ENCODE data around the gene ADCY9.
"Not testable (repeated sequence)": the region's sequence is repeated elsewhere in the genome, so short reads cannot be mapped to it uniquely, and the experiment has no call there.

Gene ADCY9

DNA sequence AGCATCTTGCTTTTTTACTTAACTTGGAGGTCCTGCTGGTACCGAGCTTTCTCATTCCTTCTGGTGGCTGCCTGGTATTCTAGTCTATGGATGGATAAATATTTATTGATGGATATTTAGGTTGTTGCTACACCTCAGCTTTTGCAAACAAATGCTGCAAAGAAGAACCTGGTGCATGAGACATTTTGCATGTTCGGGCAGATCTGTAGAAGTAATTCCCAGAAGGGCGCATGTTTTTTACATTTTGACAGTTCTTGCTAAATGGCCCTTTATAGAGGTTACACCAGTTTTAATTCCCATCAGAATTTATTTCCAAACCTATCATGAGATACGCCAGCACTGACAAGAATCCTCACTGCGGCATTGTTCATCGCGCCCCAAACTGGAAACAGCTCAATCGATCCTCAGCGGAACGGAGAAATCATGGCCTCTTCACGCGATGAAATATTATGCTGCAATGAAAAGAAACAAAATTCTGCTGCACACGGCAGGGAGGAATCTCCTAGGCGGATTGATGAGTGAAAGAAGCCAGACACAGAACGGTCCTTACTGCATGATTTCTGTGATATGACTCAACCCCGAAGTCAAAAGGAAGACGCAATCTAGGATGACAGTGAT, 167.8 kb downstream of the ADCY9 start:
- no peak for DNase-seq

- DNase-seq = no peak
Observed at GRCh38 chr16:3946604-3947180, 169.6 kb downstream of the ADCY9 start.

DNA sequence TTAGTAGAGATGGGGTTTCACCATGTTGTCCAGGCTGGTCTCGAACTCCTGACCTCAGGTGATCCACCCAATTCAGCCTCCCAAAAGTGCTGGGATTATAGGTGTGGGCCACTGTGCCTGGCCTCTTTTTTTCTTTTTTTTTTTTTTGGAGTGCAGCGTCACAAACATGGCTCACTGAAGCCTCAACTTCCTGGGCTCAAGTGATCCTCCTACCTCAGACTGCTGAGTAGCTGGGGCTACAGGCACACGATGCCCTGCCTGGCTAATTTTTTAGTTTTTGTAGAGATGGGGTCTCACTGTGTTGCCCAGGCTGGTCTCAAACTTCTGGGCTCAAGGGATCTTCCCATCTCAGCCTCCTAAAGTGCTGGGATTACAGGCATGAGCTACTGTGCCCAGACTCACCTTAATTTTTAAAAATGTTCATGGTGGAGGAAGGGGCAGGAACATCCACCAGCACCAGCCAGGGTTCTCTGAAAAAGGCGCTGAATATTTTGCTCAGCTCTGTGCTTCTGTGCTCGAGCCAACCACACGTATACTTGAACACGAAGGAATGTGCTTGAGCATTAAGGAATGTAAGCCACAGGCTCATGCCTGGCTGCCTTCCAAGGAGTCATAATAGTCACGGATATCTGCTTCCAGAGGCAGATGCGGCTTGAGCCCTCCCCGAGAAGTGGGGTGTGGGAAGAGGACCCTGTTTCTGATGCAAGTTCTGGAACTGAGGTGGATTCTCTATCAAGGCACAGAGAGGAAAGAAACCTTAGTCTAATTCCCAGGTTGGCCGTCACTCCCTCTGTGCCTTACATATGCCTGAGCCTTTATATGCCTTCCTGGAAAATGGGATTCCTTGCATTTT, 170.3 kb downstream of the ADCY9 start:
- peak in 2 of 3 experiments; percentile 16 to 31 for DNase-seq

GRCh38 chr16:3944457-3944856, 171.8 kb downstream of the ADCY9 start:
- DNase-seq = not testable (repeated sequence)

DNA sequence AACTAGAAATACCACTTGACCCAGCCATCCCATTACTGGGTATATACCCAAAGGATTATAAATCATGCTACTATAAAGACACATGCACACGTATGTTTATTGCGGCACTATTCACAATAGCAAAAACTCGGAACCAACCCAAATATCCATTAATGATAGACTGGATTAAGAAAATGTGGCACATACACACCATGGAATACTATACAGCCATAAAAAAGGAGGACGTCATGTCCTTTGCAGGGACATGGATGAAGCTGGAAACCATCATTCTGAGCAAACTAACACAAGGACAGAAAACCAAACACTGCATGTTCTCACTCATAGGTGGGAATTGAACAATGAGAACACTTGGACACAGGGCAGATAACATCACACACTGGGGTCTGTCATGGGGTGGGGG, 174.1 kb downstream of the ADCY9 start:
- DNase-seq = not testable (repeated sequence)

GRCh38 chr16:3938843-3939624, 177.2 kb downstream of the ADCY9 start:
- DNase-seq = peak in 2 of 3 experiments; percentile 13 to 22

DNA sequence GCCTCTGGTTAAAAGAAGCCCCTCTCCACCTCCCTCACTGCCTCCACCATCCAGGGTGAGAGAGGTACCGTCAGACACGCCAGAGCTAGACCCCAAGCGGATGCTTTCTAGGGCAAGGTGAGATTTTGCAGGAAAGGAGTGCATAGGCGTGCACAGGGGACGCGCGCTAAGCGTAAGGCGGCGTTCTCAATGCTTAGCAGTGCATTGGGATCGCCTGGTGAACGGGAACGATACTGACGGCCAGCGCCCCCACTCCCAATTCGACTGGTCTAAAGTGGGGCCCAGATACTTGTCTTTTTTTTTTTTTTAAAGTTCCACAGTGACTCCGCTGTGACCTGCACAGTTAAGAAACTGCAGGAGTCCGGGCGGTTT, 177.8 kb downstream of the ADCY9 start:
- DNase-seq = no peak

DNA sequence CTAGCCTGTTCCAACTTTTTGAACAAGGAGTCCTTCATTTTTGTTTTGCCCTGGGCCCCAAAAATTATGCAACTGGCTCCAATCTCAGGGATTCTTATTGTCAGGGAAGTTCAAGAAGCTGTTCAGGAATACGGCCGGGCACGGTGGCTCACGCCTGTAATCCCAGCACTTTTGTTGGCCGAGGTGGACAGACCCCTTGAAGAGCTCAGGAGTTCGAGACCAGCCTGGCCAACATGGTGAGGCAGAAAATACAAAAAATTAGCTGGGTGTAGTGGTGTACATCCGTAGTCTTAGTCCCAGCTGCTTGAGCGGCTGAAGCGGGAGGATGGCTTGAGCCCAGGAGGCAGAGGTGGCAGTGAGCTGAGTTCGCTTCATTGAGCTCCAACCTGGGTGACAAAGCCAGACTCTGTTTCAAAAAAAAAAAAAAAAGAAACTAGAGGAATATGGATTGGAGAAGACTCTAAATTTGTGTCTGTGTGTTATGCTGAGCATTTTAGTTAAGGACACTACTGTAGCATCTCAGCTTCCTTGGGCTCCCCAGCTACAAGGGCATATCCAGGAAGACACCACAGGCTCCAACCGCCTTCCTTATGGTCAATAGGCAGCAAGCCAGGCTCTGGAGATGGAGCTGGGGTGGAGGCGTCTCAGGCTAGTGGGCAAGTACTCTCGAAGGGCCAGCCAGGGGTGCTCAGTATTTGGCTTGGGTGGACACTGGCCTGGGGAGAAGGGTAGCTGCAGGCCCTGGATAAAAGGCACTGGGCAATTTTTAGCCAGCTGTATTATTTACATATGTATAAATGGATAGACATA, 179.0 kb downstream of the ADCY9 start:
- no peak for DNase-seq

GRCh38 chr16:3935921-3936320, 180.3 kb downstream of the ADCY9 start:
- DNase-seq = no peak

GRCh38 chr16:3934491-3935181, 181.6 kb downstream of the ADCY9 start:
- peak in 1 of 3 experiments; percentile 8 for DNase-seq

- DNase-seq = not testable (repeated sequence)
Observed at GRCh38 chr16:3927147-3927546, 189.1 kb downstream of the ADCY9 start.

- no peak for DNase-seq
Observed at GRCh38 chr16:3924763-3925162, 191.5 kb downstream of the ADCY9 start.

DNA sequence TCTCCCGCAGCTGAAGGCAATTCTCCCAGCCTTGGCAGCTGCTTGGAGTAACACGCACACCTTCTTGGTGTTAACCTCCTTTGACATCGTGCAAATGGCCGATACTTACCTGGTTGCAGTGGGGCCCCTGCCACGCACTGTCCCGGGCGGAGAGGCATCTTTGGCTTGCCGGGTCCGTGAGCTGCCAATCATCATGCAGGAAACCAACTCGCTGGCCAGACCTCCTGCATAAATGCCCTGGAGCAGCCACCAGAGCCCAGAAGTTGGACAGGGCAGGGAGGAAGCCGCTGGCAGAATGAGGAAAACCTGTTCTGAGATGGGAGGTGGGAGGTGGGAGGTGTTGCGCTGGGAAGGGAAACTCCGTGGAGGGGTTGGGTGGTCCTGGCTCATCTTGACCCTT, 194.0 kb downstream of the ADCY9 start:
- no peak for DNase-seq

DNA sequence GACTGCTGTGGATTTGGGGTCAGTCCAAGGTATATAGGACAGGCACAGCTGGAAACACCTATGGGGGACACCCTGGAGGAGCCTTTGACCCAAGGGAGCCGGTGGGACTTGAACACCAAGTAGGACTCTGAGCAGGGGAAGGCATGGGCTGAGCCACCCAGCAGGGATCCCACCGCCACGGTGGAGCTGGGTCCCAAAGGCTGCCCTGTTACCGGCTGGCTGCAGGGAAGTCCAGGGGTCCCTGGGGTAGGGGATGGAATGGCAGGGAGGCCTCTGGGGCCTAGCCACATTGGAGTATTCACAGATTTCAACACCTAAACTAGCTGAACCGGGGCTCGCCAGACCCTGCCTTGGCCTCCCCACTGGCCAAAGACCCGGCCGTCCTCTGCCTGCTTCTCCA, 196.0 kb downstream of the ADCY9 start:
- DNase-seq = no peak

DNA sequence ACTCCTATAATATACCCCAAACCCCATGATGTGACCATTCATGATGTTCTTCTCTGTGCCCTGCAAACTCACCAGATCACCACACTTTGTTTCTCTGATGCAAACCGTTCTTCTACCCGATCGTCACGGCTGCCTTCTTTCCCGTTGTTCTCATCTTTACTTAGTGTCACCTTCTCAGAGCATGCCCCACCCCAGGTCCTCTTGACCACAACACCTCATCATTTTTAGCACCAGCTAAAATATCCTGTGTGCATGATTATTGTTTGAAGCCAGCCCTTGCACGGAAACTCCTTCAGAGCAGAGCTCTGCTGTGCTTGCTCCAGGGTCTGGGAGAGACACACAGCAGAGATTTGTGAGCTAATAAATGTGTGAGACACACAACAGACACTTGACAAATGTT, 196.8 kb downstream of the ADCY9 start:
- no peak for DNase-seq

DNA sequence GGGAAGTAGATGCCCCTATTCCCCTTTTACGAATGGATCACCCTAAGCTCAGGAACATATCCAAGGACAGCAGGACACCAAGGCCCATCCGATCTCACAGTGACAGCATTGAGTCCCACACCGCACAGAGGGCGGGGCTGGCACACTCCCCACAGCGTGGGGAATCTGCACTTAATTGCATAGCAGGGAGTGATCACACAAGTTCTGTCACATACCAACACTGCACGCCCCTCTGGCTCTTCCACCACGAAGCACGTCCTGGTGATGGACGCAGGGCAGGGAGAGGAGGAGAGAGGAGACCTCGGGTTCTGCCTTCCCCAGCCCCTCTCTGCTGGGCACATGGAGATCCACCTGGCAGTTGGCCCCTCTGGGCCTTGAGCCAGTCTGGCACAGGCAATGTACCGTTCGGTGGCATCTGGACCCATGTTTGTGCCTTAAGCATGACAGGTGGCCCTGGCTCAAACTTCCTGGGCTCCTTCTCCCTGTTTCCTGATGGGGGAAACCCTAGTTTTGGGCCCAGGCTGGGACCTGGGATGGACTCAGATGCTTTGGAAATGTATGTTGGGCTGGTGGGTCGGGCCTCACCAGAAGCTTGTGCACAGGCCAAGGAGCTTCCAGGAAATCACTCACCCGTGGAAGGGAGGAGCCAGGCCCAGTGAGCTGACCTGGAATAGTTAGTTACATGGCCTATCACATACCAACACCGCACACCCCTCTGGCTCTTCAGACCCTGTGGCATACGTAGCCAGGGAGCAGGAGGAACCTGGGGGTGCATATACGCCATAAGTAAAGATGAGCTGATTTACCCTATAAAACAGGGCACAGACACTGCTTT, 200.6 kb downstream of the ADCY9 start:
- DNase-seq = no peak

DNA sequence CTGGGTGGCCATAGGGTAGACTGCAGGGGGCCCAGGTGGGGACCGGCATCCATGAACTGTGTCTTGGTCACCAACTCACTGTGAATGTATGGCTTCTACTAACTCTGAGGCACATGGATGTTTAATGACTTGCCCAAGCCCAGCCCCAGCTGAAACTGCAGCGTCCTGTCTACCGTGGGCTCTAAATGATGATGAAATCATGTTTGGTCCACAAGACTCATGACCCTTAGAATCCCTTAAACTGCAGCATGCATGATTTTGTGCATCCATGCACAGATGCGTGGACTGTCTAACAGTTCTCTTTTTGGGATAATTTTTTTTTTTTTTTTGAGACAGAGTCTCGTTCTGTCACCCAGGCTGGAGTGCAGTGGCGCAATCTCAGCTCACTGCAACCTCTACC, 203.3 kb downstream of the ADCY9 start:
- DNase-seq = no peak
